ENCODE results near the gene EDN2. TPM values are rescaled to one million over a fixed set of nuclear protein-coding genes. Genes with fewer than 3 reads are reported as not detected.

The EDN2 gene
- total RNA-seq, 4 donors from 2014 or later: 0.50 to 1.1 TPM; not detected in 2

DNA sequence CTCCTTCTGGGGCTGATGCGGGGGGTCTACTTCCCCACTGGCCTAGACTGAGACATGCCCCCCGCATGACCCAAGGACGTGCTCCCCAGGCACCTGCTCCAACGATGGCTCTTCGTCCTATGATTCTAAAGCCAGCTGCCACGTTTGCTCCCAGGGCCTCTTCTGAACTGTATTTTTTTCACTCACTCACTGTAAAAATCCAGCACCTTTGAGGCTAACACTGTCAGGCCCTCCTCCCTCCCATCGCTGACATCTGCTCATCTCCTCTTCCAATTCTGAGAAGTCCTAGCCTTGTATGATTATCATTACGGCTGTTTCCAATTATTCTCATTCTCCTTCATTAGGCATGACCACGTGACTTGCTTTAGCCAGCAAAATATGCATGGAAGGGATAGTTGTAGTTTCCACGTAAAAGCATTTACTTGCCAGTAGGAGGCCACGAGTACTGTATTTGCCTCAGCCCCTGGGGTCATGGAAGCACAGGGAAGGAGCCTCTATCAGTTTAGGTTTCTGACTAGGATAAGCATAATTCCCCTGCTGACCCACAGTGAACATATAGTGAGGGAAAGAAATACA is 19.1 kb upstream of the EDN2 start:
- 84 to 92% methylated on average over 5 to 11 of the region's 11 CpGs for WGBS, 2 donors (ENCODE audit: low coverage in 1 of 2)
- H3K4me1 ChIP-seq: peaks cover 0 to 29% (median 6%) of the 10 kb centered on the region in 3 donors
- no peaks in the 10 kb centered on the region for H3K36me3 ChIP-seq
- H3K4me3 ChIP-seq: no peak overlapping the region
- H3K27ac ChIP-seq: peak overlapping the region in 1 of 4 donors; percentile 97
- ATAC-seq: no peak
- TF ChIP-seq, protein P1, sequence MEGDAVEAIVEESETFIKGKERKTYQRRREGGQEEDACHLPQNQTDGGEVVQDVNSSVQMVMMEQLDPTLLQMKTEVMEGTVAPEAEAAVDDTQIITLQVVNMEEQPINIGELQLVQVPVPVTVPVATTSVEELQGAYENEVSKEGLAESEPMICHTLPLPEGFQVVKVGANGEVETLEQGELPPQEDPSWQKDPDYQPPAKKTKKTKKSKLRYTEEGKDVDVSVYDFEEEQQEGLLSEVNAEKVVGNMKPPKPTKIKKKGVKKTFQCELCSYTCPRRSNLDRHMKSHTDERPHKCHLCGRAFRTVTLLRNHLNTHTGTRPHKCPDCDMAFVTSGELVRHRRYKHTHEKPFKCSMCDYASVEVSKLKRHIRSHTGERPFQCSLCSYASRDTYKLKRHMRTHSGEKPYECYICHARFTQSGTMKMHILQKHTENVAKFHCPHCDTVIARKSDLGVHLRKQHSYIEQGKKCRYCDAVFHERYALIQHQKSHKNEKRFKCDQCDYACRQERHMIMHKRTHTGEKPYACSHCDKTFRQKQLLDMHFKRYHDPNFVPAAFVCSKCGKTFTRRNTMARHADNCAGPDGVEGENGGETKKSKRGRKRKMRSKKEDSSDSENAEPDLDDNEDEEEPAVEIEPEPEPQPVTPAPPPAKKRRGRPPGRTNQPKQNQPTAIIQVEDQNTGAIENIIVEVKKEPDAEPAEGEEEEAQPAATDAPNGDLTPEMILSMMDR (IDR thresholded peaks at IDR 0.05): no peak
- no peak for TF ChIP-seq EP300 (IDR thresholded peaks at IDR 0.05)
- no peak for TF ChIP-seq POLR2AphosphoS5 (IDR thresholded peaks at IDR 0.05)
- TF ChIP-seq POLR2A (IDR thresholded peaks at IDR 0.05): no peak
- H3K9me3 ChIP-seq: no peaks in the 10 kb centered on the region
- H3K27me3 ChIP-seq: no peaks in the 10 kb centered on the region

DNA sequence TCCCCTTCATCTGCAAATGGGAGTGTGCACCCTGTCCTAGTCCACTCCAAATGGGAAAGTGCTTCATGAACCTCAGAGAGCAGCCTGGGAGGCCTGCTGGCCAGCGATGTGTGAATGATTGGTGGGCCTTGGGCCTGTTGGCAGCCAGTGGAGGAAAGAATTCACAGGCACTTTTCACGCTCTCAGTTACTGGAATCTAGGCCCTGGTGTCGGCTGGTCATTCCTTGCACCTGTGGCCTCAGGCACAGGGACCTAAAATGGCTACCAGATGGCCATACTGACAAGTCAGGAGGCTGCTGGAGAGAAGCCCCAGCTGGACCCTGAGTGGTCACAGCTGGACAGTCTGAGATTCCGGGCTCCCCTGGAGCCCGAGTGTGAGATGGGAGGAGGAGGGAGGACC is 18.4 kb upstream of the EDN2 start:
- WGBS, 2 donors (ENCODE audit: low coverage in 1 of 2): 58% methylated on average over 2 of the region's 5 CpGs; no CpG with 5 or more reads in 1 of the 2 donors
- H3K27ac ChIP-seq: peak overlapping the region in 2 of 4 donors; percentile 4 to 97
- no peaks in the 10 kb centered on the region for H3K27me3 ChIP-seq
- ATAC-seq: no peak
- no peaks in the 10 kb centered on the region for H3K9me3 ChIP-seq
- TF ChIP-seq POLR2AphosphoS5 (IDR thresholded peaks at IDR 0.05) (peak; percentile 53), POLR2A (IDR thresholded peaks at IDR 0.05) (no peak)
- H3K4me3 ChIP-seq: no peak overlapping the region
- no peaks in the 10 kb centered on the region for H3K36me3 ChIP-seq
- H3K4me1 ChIP-seq: peaks cover 0 to 37% (median 10%) of the 10 kb centered on the region in 3 donors

DNA sequence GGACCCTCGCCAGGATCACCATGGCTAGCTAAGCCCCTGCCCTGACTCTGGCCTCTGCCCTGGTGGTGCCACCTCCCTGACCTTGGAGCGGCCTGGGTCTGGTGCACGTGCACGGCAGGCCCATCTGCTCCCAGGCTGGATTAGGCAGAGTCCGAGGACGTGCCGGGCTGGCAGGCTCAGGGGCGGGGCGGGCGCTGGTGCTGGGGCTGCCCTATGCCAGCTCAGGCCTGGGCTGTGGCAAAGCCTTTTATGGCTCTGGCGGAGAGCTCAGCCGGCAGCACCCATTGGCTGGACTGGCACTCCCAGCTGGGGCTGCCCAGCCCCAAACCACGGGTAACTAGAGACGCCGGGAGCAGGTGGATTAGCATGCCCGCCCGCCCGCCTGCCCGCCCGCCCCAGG is 17.1 kb upstream of the EDN2 start:
- H3K27me3 ChIP-seq: no peaks in the 10 kb centered on the region
- no CpG with 5 or more reads among the region's 20 CpGs for WGBS, 2 donors (ENCODE audit: low coverage in 1 of 2)
- H3K36me3 ChIP-seq: no peaks in the 10 kb centered on the region
- peaks cover 0 to 49% (median 17%) of the 10 kb centered on the region in 3 donors for H3K4me1 ChIP-seq
- no peak for TF ChIP-seq POLR2A (IDR thresholded peaks at IDR 0.05)
- no peak for TF ChIP-seq POLR2AphosphoS5 (IDR thresholded peaks at IDR 0.05)
- ATAC-seq: no peak
- peak overlapping the region in 1 of 4 donors; percentile 97 for H3K27ac ChIP-seq
- H3K4me3 ChIP-seq: no peak overlapping the region
- H3K9me3 ChIP-seq: no peaks in the 10 kb centered on the region

DNA sequence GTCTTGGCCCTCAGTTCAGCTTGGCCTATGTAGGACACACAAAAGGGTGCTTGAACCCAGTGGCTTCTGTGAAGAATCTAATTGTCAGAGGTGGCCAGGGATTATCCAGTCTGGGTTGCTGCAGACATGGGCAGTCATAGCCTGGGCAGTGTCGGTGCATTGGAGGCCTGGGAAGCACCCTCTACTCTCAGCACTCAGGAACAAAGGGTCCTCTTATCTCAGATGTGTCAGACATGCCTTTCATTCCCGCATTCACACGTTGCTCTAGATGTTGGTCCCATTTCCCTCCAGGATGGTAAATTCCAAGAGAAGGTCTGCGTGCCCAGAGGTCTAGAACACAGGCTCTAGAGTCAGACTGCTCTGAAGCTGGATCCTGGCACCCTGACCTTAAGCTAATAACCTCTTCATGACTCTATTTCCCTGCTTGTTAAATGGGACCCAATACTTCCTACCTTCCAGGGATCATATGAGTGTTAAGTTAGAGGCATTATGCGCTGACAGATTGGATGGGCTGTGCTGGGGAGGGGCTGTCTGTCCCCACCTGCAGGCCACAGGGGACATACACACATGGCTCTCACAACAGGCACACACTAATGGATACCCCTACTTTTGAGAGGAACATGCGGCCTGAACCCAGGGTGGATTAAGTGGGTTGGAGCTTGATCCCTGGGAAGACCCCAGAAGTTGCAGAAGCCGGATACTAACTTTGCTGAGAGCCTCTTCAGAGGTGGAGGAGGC is 16.5 kb upstream of the EDN2 start:
- 73 to 100% methylated on average over 1 to 4 of the region's 7 CpGs for WGBS, 2 donors (ENCODE audit: low coverage in 1 of 2)
- Histone ChIP-seq H3K4me1 (peaks cover 0 to 55% (median 20%) of the 10 kb centered on the region in 3 donors), H3K4me3 (no peak overlapping the region), H3K27me3 (no peaks in the 10 kb centered on the region), H3K36me3 (no peaks in the 10 kb centered on the region), H3K9me3 (no peaks in the 10 kb centered on the region), H3K27ac (peak overlapping the region in 3 of 4 donors; percentile 73 to 97 (median 91))
- no peak for ATAC-seq
- TF ChIP-seq, protein P1 (IDR thresholded peaks at IDR 0.05): no peak
- TF ChIP-seq POLR2A (IDR thresholded peaks at IDR 0.05) (no peak), EP300 (IDR thresholded peaks at IDR 0.05) (no peak), POLR2AphosphoS5 (IDR thresholded peaks at IDR 0.05) (no peak)

DNA sequence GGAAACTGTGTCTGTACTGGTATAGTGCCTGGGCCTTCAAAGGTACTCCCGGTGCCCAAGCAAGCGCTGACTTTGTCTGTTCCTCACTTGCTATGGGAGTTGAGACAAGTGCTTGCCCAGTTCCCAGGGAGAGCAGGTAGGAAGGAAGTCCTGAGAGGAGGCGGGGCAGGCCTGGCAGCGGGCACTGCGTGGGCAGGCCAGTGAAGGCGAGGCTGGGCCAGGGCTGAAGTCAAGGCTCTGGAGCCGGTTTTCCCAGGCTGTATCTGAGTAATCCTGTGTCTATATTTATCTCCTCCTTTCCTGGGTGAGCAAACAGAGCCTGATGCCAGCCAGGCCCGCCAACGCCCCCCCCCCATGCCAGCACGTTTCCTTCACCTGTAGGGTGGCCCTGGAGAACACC is 15.9 kb upstream of the EDN2 start:
- H3K4me3 ChIP-seq: no peak overlapping the region
- WGBS, 2 donors (ENCODE audit: low coverage in 1 of 2): 53% methylated on average over 3 of the region's 10 CpGs; no CpG with 5 or more reads in 1 of the 2 donors
- no peaks in the 10 kb centered on the region for H3K9me3 ChIP-seq
- TF ChIP-seq POLR2A (IDR thresholded peaks at IDR 0.05): no peak
- TF ChIP-seq POLR2AphosphoS5 (IDR thresholded peaks at IDR 0.05): peak; percentile 30
- H3K27me3 ChIP-seq: no peaks in the 10 kb centered on the region
- H3K4me1 ChIP-seq: peaks cover 0 to 61% (median 26%) of the 10 kb centered on the region in 3 donors
- H3K36me3 ChIP-seq: no peaks in the 10 kb centered on the region
- H3K27ac ChIP-seq: peak overlapping the region in 3 of 4 donors; percentile 73 to 97 (median 91)
- peak; percentile 30 for ATAC-seq

DNA sequence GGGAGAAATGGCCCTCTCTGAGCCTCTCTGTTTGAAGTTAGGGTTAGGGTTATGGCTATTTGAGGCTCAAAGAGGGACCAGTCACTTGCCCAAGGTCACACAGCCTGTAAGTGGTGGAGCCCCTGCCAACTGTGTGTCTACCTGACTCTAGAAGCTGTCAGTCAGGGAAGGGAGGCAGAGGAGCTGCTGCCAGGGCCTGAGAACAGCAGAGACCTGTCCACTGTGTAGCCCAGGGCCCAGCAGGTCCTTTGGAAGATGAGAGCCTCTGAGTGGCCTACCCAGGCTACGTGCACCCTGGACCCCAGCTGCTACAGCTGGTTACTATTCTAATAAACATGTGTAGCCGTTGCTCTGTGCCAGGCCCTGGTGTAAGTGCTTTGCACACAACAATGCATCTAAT is 15.1 kb upstream of the EDN2 start:
- WGBS, 2 donors (ENCODE audit: low coverage in 1 of 2): 20 to 54% methylated on average over 1 to 2 of the region's 2 CpGs
- Histone ChIP-seq H3K27me3 (no peaks in the 10 kb centered on the region), H3K9me3 (no peaks in the 10 kb centered on the region), H3K4me3 (no peak overlapping the region), H3K36me3 (no peaks in the 10 kb centered on the region), H3K27ac (peak overlapping the region in 3 of 4 donors; percentile 90 to 97 (median 91)), H3K4me1 (peaks cover 0 to 69% (median 29%) of the 10 kb centered on the region in 3 donors)
- no peak for ATAC-seq
- TF ChIP-seq EP300 (IDR thresholded peaks at IDR 0.05) (no peak), POLR2AphosphoS5 (IDR thresholded peaks at IDR 0.05) (no peak), POLR2A (IDR thresholded peaks at IDR 0.05) (no peak)
- TF ChIP-seq, protein P1 (IDR thresholded peaks at IDR 0.05): no peak

All from gastroesophageal sphincter (tissue), 4 donors.